Choroid plexus epithelial cell (primary cell): Measurements from ENCODE around the gene TEX29.

Experiments
- DNase-seq: peaks from one replicate; pipeline ENCODE4 v3.0.0-alpha.2; 2010; ENCODE audit warnings: low read depth
- H3K4me3 ChIP-seq: 2 replicates; pipeline ENCODE4 v1.5.1; 2011; ENCODE audit warnings: low read depth, mild to moderate bottlenecking, control low read depth, low read length, moderate library complexity
- TF ChIP-seq, protein P1 (sequence below): conservative IDR thresholded peaks from 2 replicates; pipeline ENCODE4 v1.5.1; 2011; ENCODE audit warnings: low read depth, mild to moderate bottlenecking, control low read depth, inconsistent platforms, low read length, moderate library complexity

Gene TEX29

DNA sequence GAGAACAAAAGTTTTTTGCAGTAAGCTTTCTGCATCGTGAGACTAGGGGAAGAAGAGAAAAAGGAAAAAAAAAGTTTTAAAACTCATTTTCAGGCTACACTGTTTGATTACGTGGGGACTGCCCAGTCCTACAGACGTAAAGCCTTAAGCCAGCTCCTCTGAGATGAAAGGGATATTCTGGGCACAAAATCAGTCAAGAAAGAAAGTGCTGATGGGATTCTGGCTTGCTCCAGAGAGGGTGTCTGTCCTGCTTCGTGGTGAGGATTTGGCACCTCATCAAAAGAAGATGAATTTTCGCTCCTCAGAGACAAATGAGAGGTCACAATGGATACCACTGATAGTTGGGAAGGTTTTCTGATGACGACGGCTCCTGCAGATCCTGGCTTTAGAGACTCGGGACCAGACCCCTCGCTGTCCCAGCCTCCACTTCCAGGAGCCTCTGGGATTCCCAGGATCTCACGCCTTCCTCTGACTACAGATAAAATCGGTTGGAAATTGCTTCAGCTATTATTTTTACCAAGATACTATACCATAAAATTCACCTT lies 9.7 kb downstream of the TEX29 start:
- TF ChIP-seq, protein P1, sequence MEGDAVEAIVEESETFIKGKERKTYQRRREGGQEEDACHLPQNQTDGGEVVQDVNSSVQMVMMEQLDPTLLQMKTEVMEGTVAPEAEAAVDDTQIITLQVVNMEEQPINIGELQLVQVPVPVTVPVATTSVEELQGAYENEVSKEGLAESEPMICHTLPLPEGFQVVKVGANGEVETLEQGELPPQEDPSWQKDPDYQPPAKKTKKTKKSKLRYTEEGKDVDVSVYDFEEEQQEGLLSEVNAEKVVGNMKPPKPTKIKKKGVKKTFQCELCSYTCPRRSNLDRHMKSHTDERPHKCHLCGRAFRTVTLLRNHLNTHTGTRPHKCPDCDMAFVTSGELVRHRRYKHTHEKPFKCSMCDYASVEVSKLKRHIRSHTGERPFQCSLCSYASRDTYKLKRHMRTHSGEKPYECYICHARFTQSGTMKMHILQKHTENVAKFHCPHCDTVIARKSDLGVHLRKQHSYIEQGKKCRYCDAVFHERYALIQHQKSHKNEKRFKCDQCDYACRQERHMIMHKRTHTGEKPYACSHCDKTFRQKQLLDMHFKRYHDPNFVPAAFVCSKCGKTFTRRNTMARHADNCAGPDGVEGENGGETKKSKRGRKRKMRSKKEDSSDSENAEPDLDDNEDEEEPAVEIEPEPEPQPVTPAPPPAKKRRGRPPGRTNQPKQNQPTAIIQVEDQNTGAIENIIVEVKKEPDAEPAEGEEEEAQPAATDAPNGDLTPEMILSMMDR, result no peak
- no peak overlapping the region for H3K4me3 ChIP-seq
- no peak for DNase-seq

DNA sequence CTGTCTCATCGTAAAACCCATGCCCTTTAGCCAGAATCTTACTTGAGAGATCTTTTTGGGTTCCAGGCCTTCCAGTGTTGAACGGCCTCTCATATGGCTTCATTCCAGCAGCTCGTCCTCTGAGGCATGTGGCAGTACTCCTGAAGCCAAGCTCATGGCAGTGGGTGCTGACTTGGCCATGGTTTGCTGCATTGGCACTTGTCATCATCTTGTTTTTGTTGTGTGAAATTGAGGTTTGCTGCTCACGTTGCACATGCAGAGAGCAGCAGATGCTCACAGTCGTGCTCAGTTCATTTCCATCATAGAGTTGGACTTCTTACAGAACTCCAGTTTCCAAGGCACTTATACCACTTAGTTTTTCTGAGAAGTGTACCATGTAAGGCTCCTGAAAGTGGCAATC lies 14.9 kb downstream of the TEX29 start:
- DNase-seq, result no peak
- TF ChIP-seq, protein P1, result no peak
- H3K4me3 ChIP-seq, result no peak overlapping the region

DNA sequence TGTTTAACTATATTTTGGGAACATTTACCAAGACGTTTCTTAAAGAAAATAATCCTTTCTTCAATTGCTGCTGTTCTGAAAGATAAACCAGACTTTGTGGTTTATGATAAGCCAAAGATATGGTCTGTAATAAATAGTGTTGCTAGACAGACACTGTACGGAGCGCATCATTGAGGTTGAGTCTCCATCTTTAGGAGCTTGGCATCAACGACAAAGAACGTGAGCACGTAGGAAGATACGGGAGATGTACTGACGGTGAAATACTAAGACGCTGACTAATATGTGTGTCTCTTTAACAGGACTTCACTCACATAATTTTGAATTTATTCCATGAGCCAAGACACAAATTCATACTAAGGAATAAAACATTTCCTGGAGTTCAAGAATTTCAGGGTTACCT lies 16.2 kb downstream of the TEX29 start:
- TF ChIP-seq, protein P1, result no peak
- H3K4me3 ChIP-seq, result no peak overlapping the region
- peak; percentile 4 for DNase-seq

DNA sequence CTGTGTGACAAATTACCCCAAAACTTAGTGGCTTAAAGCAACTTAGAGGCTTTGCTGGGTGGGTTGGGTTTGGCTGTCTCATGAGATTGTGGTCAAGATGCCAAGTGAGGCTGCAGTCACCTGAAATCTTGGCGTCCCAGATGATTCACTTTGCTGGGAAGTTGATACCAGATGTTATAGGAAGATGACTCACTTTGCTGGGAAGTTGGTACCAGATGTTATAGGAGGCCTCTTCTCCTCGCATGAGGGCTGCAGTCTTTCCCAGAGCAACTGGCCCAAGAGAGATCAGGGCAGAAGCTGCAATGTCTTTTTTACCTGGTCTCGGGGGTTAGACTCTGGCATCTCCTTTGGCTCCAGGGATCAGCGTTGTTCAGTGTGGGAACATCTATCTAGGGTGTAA lies 16.8 kb downstream of the TEX29 start:
- no peak overlapping the region for H3K4me3 ChIP-seq
- TF ChIP-seq, protein P1, result no peak
- peak; percentile 80 for DNase-seq

DNA sequence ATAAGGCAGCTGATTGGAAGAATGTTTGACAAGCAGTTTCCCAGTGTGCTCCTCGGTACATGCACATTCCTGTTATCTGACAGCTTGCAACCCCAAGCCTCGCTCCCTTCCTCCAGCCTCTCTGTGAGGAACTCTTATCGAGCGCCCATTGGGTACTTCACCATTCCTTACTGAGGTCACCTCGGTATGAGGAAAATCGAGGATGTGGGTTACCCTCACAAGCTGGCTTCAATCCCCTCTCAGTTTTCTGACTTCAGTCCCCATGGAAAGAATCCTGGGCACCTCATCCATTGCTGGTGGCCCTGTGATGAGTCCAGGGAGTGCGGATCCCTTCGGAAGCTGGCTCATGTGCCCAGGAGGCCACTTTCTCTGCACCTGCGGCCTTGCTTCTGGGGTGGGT lies 17.3 kb downstream of the TEX29 start:
- TF ChIP-seq, protein P1, result no peak
- no peak overlapping the region for H3K4me3 ChIP-seq
- peak; percentile 8 for DNase-seq

DNA sequence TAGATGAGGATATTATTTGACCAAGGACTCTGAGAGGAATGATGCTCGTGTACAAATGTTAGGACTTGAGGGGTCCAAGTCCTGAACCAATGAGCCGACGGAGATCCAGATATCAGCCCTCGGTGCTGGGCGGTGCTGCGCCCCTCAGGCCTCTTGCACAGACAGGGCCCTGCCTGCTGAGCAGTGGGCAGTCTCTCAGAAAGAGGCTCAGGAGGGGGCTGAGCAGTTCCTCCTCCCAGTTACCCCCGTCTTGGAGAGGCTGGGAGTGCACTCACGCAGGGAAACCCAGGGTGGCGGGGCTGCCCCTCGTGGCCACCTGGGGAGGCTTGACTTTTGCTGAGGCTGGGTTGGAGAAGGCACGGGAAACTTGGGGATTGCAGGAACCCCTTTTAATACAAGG lies 18.4 kb downstream of the TEX29 start:
- no peak for DNase-seq
- TF ChIP-seq, protein P1, result no peak
- H3K4me3 ChIP-seq, result no peak overlapping the region

DNA sequence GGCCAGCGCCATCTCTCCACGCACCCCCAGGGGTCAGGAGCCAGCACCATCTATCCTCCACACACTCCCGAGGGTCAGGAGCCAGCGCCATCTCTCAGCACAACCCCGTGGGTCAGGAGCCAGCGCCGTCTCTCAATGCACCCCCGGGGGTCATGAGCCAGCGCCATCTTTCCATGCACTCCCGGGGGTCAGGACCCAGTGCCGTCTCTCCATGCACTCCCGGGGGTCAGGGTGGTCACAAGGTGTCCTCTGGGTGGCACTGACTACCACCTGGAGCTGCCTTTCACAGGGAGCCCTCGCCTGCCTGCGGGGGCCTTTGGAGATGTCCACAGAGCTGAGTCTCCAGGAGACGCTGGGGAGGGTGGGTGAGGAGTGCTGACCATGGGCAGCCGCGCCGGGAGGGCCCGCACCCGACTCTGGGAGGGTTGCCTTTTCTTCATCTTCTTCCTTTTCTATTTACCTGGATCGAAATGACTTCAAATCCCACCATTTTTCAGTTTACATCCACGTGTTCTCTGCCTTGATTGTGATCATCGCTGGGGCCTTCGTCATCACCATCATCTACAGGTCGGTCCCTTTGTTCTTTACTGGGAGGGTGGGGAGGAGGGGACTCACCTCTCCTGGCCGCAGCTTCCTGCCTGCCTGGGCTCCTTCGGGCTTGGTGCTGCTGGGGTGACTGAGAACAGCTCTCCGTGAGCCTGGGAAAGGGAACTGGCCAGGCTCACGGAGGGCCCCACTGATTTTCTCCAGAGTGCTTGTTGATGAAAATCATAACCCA lies 19.1 kb downstream of the TEX29 start:
- H3K4me3 ChIP-seq, result no peak overlapping the region
- DNase-seq, result no peak
- TF ChIP-seq, protein P1, result no peak
